ENCODE measurements around the gene PCSK6.

DNA sequence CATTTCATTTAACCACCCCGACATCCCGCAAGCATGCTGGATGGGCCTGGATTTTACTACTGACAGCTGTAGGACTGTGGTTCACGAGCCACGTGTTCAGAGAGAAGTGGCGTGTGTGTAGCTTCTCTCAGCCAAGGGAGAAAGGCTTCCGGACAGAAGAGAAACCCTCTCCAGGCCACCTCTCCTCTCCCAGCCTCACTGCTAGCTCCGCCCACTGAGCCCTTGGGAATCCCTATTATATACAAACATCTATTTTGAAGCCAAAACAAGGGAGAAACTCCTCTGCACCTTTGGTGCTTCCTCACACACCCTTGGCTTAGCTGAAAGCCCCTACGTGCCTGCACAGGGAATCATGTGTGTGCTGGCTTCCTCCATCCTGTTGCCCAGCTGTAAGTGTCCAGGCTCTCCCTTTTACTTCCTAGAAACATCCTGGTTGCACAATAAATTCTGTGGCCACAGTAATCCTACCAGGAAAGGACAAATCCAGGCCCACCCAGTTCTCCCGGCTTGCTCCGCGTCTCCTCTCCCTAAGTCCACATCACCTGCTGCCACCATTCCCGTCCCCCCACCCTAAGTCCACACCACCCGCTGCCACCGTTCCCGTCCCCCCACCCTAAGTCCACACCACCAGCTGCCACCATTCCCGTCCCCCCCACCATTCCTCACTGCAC lies 30.5 kb downstream of the PCSK6 start:
- TF ChIP-seq, protein P1, sequence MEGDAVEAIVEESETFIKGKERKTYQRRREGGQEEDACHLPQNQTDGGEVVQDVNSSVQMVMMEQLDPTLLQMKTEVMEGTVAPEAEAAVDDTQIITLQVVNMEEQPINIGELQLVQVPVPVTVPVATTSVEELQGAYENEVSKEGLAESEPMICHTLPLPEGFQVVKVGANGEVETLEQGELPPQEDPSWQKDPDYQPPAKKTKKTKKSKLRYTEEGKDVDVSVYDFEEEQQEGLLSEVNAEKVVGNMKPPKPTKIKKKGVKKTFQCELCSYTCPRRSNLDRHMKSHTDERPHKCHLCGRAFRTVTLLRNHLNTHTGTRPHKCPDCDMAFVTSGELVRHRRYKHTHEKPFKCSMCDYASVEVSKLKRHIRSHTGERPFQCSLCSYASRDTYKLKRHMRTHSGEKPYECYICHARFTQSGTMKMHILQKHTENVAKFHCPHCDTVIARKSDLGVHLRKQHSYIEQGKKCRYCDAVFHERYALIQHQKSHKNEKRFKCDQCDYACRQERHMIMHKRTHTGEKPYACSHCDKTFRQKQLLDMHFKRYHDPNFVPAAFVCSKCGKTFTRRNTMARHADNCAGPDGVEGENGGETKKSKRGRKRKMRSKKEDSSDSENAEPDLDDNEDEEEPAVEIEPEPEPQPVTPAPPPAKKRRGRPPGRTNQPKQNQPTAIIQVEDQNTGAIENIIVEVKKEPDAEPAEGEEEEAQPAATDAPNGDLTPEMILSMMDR (IDR thresholded peaks at IDR 0.05; ENCODE audit: borderline replicate concordance, extremely low read depth, low read length, poor library complexity, severe bottlenecking) = no peak
- no peak for TF ChIP-seq EZH2 (IDR thresholded peaks at IDR 0.05; ENCODE audit: borderline replicate concordance, low read depth, low read length, severe bottlenecking)
